Type B pancreatic cell (in vitro differentiated cells): ENCODE data around the gene GMDS. TPM values are rescaled to one million over a fixed set of nuclear protein-coding genes. Genes with fewer than 3 reads are reported as not detected.

Experiments
- DNase-seq: peaks from one replicate; pipeline ENCODE4 v3.0.0; 2021; ENCODE audit warnings: mixed read lengths; ENCODE audit not compliant: unreplicated experiment; ENCODE audit errors: extremely low spot score
- H3K27ac Mint-ChIP-seq: 2 replicates; pipeline ENCODE4 v1.8.0; 2021; ENCODE audit warnings: mild to moderate bottlenecking, mixed read lengths
- H3K27me3 Mint-ChIP-seq: 2 replicates; pipeline ENCODE4 v1.8.0; 2021; ENCODE audit warnings: mixed read lengths
- H3K36me3 Mint-ChIP-seq: 2 replicates; pipeline ENCODE4 v1.8.0; 2021; ENCODE audit warnings: mixed read lengths
- H3K4me1 Mint-ChIP-seq: one replicate; pipeline ENCODE4 v1.8.0; 2021; ENCODE audit warnings: mixed read lengths; ENCODE audit not compliant: unreplicated experiment
- H3K4me3 Mint-ChIP-seq: 2 replicates; pipeline ENCODE4 v1.8.0; 2021; ENCODE audit warnings: mild to moderate bottlenecking, mixed read lengths
- H3K9me3 Mint-ChIP-seq: 2 replicates; pipeline ENCODE4 v1.8.0; 2021; ENCODE audit warnings: mixed read lengths
- total RNA-seq: library from RNA; stranded (reverse); gene quantifications from 2 replicates; pipeline ENCODE4 v1.2.1, GENCODE V29; 2021; ENCODE audit warnings: low replicate concordance
- TF ChIP-seq, protein P1 (sequence below): fragments of 200-600 bp; sonication (generic); conservative IDR thresholded peaks from 2 replicates; pipeline ENCODE4 v1.5.0; 2021; ENCODE audit warnings: antibody characterized with exemption, mild to moderate bottlenecking

Gene GMDS
- total RNA-seq, 1 donor from 2014 or later: 41.3 TPM

DNA sequence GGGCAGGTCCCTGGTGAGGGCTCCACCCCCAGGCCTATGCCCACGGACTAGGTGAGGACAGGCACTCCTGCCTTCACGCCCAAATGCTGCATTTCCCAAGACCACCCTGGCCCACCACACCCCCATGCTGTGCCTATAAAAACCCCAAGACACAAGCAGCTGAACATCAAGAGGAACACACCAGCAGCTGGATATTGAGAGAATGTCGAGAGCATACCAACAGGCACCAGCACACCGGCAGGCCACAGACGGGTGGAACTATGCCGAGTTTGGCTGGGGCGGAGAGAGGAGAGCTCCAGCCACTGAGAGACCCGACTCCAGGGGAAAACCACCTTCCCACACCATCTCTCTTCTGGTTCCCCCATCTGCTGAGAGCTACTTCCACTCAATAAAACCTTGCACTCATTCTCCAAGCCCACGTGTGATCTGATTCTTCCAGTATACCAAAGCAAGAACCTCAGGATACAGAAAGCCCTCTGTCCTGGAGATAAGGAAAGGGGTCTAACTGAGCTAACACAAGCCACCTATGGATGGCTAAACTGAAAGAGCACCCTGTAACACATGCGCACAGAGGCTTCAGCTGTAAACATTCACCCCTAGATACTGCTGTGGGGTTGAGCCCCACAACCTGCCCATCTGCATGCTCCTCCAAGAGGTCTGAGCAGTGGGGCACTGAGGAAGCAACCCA, 319.5 kb downstream of the GMDS start:
- Mint-ChIP-seq H3K4me1 (no peaks in the 10 kb centered on the region), H3K36me3 (peaks cover 4% of the 10 kb centered on the region), H3K27me3 (peaks cover 4% of the 10 kb centered on the region), H3K9me3 (no peaks in the 10 kb centered on the region), H3K4me3 (no peak overlapping the region), H3K27ac (no peak overlapping the region)
- TF ChIP-seq, protein P1, sequence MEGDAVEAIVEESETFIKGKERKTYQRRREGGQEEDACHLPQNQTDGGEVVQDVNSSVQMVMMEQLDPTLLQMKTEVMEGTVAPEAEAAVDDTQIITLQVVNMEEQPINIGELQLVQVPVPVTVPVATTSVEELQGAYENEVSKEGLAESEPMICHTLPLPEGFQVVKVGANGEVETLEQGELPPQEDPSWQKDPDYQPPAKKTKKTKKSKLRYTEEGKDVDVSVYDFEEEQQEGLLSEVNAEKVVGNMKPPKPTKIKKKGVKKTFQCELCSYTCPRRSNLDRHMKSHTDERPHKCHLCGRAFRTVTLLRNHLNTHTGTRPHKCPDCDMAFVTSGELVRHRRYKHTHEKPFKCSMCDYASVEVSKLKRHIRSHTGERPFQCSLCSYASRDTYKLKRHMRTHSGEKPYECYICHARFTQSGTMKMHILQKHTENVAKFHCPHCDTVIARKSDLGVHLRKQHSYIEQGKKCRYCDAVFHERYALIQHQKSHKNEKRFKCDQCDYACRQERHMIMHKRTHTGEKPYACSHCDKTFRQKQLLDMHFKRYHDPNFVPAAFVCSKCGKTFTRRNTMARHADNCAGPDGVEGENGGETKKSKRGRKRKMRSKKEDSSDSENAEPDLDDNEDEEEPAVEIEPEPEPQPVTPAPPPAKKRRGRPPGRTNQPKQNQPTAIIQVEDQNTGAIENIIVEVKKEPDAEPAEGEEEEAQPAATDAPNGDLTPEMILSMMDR: no peak
- no peak for DNase-seq

DNA sequence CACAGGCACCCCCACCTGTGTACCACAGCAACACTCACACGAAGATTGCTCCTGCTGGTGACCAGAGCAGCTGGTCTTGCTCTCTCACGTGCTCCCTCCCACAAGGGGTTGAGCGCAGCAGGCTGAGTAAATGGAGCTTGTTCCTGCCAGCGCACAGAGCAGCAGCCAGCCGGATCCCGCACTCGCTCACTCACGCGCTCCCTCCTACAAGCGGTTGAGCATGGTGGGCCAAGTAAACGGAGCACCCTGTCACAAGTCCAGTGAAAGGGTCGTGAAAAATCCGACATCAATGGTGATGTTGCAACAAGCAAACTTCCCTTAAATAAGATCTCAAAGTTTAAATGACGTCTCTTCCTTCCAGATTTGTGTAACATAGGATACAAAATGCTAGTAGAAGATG, 322.0 kb downstream of the GMDS start:
- no peak overlapping the region for H3K4me3 Mint-ChIP-seq
- H3K9me3 Mint-ChIP-seq: no peaks in the 10 kb centered on the region
- no peak overlapping the region for H3K27ac Mint-ChIP-seq
- H3K27me3 Mint-ChIP-seq: peaks cover 4% of the 10 kb centered on the region
- DNase-seq: no peak
- H3K4me1 Mint-ChIP-seq: peaks cover 3% of the 10 kb centered on the region
- TF ChIP-seq, protein P1: no peak
- peaks cover 4% of the 10 kb centered on the region for H3K36me3 Mint-ChIP-seq

DNA sequence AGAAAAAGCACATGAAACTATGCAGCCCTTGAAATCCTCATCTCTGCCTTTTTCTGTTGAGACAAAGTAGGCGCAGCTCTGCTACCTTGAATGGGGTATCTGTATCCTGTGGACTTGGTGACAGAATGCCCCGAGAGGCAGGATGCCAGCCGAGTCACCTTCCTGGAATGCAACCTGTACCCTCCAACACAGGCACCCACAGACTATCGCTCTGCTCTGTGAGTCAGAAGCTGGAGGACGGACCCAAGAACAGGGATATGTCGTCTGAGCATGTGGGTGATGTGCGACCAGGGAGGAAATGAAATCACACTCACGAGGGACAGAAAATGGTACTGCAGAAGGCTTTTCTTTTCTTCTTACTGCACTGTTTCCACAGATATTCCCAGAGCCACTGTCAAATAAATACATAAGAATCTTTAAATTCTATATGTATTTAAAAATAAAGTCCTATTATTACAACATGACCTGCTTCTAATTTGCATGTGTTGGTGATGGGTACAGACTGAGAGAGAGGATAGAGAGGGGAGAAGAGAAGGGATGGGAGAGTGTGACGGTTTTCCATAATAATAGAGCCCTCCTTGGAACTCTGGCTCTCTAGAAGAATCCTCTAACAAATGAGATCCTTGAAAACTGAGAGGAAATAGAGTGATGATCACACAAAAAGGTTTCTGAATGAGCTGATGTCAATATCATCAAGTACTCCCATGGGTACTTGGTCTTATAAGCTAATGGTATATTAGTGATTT, 327.6 kb downstream of the GMDS start:
- Mint-ChIP-seq H3K36me3 (peaks cover 4% of the 10 kb centered on the region), H3K4me1 (peaks cover 23% of the 10 kb centered on the region)

DNA sequence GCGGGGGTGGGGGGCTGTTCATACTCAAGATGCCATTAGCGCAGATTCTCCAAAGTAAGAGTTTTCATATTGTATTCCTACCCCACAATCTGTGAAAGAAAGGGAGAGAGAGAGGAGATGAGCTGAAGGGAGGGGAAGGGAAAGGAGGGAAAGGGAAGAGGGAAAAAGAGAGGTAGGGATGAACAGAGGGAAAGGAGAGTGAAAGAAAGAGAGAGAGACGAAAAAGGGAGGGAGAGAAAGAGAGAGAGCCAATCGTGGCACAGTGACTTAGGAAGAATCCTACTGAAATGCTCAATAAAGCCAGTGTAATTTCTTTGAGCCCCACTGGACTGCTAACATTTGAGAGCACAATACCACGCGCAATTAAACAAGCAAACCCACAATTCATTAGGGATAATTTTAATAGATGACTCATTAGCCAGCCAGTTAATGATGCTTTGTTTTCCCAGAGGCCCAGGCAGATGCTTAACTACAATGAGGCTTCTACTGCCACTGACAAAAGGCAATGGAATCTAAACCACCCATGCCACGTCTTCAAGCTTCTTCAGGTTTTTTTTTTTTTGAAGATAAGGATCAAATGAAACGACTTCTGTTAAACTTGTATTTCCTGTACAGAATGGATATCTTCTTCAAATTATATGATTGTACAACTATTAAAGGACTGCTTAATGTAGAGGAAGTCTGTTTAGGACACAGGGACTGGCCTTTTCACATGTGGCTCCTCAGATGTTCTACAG, 328.9 kb downstream of the GMDS start:
- no peak for DNase-seq
- H3K9me3 Mint-ChIP-seq: no peaks in the 10 kb centered on the region
- peaks cover 4% of the 10 kb centered on the region for H3K36me3 Mint-ChIP-seq
- H3K4me1 Mint-ChIP-seq: peaks cover 23% of the 10 kb centered on the region
- peak overlapping the region; percentile 75 for H3K27ac Mint-ChIP-seq
- no peak overlapping the region for H3K4me3 Mint-ChIP-seq
- TF ChIP-seq, protein P1: no peak
- H3K27me3 Mint-ChIP-seq: peaks cover 3% of the 10 kb centered on the region

More for the DNA sequence above, 327.6 kb downstream of the GMDS start:
- peak overlapping the region; percentile 75 for H3K27ac Mint-ChIP-seq
- TF ChIP-seq, protein P1: no peak
- no peak overlapping the region for H3K4me3 Mint-ChIP-seq
- no peaks in the 10 kb centered on the region for H3K9me3 Mint-ChIP-seq
- no peak for DNase-seq
- H3K27me3 Mint-ChIP-seq: peaks cover 3% of the 10 kb centered on the region

DNA sequence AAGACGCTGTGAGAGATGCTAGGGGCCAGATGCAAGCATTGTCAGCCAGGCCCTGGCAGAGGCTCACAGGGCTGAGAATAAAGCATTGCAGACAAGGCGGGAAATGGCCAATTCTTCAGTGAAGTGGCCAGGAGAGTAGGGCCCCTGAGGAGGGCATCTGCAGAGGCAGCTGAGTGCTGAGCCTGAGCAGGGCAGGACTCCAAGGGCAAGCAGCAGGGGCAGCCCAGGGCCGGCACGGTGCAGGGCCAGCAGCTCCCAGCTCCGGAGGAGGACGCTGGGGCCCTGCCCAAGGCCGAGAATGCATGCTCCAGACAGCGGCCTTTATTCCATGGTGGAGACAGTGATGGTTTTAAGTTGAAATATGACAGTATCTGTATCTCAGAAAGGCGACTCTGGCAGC, 330.2 kb downstream of the GMDS start:
- H3K4me3 Mint-ChIP-seq: no peak overlapping the region
- H3K4me1 Mint-ChIP-seq: peaks cover 26% of the 10 kb centered on the region
- H3K36me3 Mint-ChIP-seq: peaks cover 4% of the 10 kb centered on the region
- TF ChIP-seq, protein P1: no peak
- H3K9me3 Mint-ChIP-seq: no peaks in the 10 kb centered on the region
- H3K27ac Mint-ChIP-seq: no peak overlapping the region
- DNase-seq: no peak
- peaks cover 3% of the 10 kb centered on the region for H3K27me3 Mint-ChIP-seq
